Fibroblast of lung (primary cell): ENCODE results near the gene KIF26B. TPM values are rescaled to one million over a fixed set of nuclear protein-coding genes. Genes with fewer than 3 reads are reported as not detected.

Experiments
- DNase-seq, 2 donors: peaks; one replicate each; pipeline versions ENCODE4 v3.0.0 to v3.0.0-alpha.2; 2010; ENCODE audit warnings: low read depth in 2 of 2
- H2AFZ ChIP-seq: 2 replicates; pipeline ENCODE4 v1.5.1; 2012; ENCODE audit warnings: low read length, control low read depth, inconsistent platforms
- H3K27ac ChIP-seq: 2 replicates; pipeline ENCODE4 v1.5.1; 2011; ENCODE audit warnings: low read length, control low read depth; ENCODE audit not compliant: insufficient read depth
- H3K27me3 ChIP-seq: 2 replicates; pipeline ENCODE4 v1.5.1; 2011; ENCODE audit warnings: mild to moderate bottlenecking, low read length; ENCODE audit not compliant: control insufficient read depth, insufficient read depth
- H3K36me3 ChIP-seq: 2 replicates; pipeline ENCODE4 v1.5.1; 2011; ENCODE audit warnings: low read length; ENCODE audit not compliant: control insufficient read depth, insufficient read depth
- H3K4me1 ChIP-seq: 2 replicates; pipeline ENCODE4 v1.5.1; 2011; ENCODE audit warnings: low read length; ENCODE audit not compliant: control insufficient read depth, insufficient read depth; ENCODE audit errors: extremely low read depth
- H3K4me2 ChIP-seq: 2 replicates; pipeline ENCODE4 v1.5.1; 2011; ENCODE audit warnings: low read length, control low read depth; ENCODE audit not compliant: insufficient read depth; ENCODE audit errors: extremely low read depth
- H3K4me3 ChIP-seq, 4 experiments: fragments of 200-600 bp in 1 of 4; sonication (generic) in 1 of 4; replicated peaks in 1 of 4; 2 replicates each; pipeline ENCODE4 v1.5.1; 2011 to 2016; ENCODE audit warnings: low read length in 4 of 4, low read depth in 3 of 4, mild to moderate bottlenecking in 3 of 4, control low read depth in 2 of 4, inconsistent platforms in 1 of 4, mixed read lengths in 1 of 4; ENCODE audit not compliant: insufficient read depth in 1 of 4; ENCODE audit errors: control extremely low read depth in 1 of 4
- H3K79me2 ChIP-seq: 2 replicates; pipeline ENCODE4 v1.5.1; 2012; ENCODE audit warnings: mild to moderate bottlenecking, low read length, inconsistent platforms; ENCODE audit not compliant: control insufficient read depth, insufficient read depth
- H3K9ac ChIP-seq: 2 replicates; pipeline ENCODE4 v1.5.1; 2011; ENCODE audit warnings: mild to moderate bottlenecking, low read length, control low read depth; ENCODE audit not compliant: insufficient read depth
- H3K9me3 ChIP-seq: 2 replicates; pipeline ENCODE4 v1.5.1; 2012; ENCODE audit warnings: low read depth, low read length; ENCODE audit not compliant: control insufficient read depth, insufficient read depth
- H4K20me1 ChIP-seq: 2 replicates; pipeline ENCODE4 v1.5.1; 2011; ENCODE audit warnings: low read length; ENCODE audit not compliant: control insufficient read depth, insufficient read depth; ENCODE audit errors: extremely low read depth
- CTCF ChIP-seq, 2 donors: IDR thresholded peaks in 1 of 2; conservative IDR thresholded peaks in 1 of 2; 1 replicate in 1 of 2; 2 replicates in 1 of 2; pipeline ENCODE4 v1.5.1; 2011 to 2012; ENCODE audit warnings: low read length in 2 of 2, control low read depth in 1 of 2, inconsistent platforms in 1 of 2, low read depth in 1 of 2, mild to moderate bottlenecking in 1 of 2
- EZH2 ChIP-seq: IDR thresholded peaks from 2 replicates; pipeline ENCODE4 v1.5.1; 2012; ENCODE audit warnings: low read length, control low read depth, mild to moderate bottlenecking; ENCODE audit errors: missing control alignments
- polyA plus RNA-seq, 2 donors: library from polyadenylated mRNA; depleted of rRNA in 1 of 2; stranded (reverse) in 1 of 2; unstranded in 1 of 2; fragments of >200 nt; gene quantifications; 2 replicates each; pipeline ENCODE4 v1.2.1, GENCODE V29; 2011 to 2012; ENCODE audit warnings: missing spikeins in 1 of 2
- total RNA-seq: library from RNA; depleted of rRNA; stranded (reverse); fragments of >200 nt; gene quantifications from 2 replicates; pipeline ENCODE4 v1.2.1, GENCODE V29; 2014

Gene KIF26B
- total and polyA plus RNA-seq, 2 donors (not counting 1 experiment from before 2014, with no cell fraction given), result 5.3 to 6.1 TPM

DNA sequence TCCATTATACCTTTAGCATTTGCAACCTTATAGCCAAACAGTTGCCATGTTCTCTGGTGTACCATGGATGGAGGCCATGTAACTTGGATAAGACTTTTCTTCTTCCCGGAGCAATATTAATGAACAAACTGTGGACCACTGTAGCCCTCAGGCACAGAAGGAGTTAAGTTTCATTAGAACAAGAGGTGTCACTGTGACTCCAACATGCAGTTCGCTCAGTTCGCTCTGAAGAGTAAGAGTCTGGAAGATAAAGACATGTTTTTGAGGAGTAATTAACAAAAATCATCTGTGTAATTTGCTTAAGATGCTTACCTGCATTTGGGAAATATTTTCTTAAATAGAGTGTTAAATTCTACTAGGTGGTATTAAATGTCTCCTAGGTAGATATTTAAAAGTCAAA lies 4.1 kb downstream of the KIF26B start:
- H3K79me2 ChIP-seq, result no peaks in the 10 kb centered on the region
- no peaks in the 10 kb centered on the region for H3K36me3 ChIP-seq
- peaks cover 3% of the 10 kb centered on the region for H3K4me1 ChIP-seq
- H4K20me1 ChIP-seq, result no peaks in the 10 kb centered on the region
- H3K4me3 ChIP-seq, result no peak overlapping the region
- H3K9me3 ChIP-seq, result no peaks in the 10 kb centered on the region
- H3K27me3 ChIP-seq, result peaks cover 3% of the 10 kb centered on the region
- no peak overlapping the region for H3K4me2 ChIP-seq
- TF ChIP-seq EZH2, result no peak
- TF ChIP-seq CTCF (conservative IDR thresholded peaks at IDR 0.05 in 1 of 2, IDR thresholded peaks at IDR 0.05 in 1 of 2; ENCODE audit: low read depth in 1 of 2, low read length in 2 of 2), result no peak
- H3K9ac ChIP-seq, result no peak overlapping the region
- no peak overlapping the region for H2AFZ ChIP-seq
- DNase-seq, result no peak
- no peak overlapping the region for H3K27ac ChIP-seq

DNA sequence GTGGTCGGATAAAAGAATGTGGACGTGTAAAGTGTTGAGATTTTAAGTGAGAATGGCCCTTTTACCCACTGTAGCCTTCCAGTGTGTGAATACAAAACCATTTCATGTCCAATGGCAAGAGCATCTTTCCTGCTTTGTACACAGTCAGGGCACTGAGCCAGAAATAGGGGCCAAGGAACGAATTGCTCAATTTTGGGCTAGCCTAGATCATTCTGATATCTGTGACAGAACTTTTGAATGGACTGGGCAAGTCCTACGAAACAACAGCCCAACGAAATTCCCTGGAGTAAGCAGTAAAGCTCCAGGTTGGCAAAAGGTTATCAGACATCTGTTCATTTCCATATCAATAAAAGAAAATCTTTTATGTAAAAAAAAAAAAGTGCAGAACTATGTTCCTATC lies 5.5 kb downstream of the KIF26B start:
- Histone ChIP-seq H3K4me3 (no peak overlapping the region), H3K4me1 (no peaks in the 10 kb centered on the region), H3K27ac (no peak overlapping the region), H3K4me2 (no peak overlapping the region), H3K9me3 (no peaks in the 10 kb centered on the region), H3K79me2 (no peaks in the 10 kb centered on the region), H3K9ac (no peak overlapping the region), H3K36me3 (no peaks in the 10 kb centered on the region), H3K27me3 (no peaks in the 10 kb centered on the region), H2AFZ (no peak overlapping the region), H4K20me1 (no peaks in the 10 kb centered on the region)
- TF ChIP-seq CTCF (conservative IDR thresholded peaks at IDR 0.05 in 1 of 2, IDR thresholded peaks at IDR 0.05 in 1 of 2; ENCODE audit: low read depth in 1 of 2, low read length in 2 of 2), result no peak
- TF ChIP-seq EZH2, result no peak
- DNase-seq, result peak in 1 of 2 donors; percentile 31

DNA sequence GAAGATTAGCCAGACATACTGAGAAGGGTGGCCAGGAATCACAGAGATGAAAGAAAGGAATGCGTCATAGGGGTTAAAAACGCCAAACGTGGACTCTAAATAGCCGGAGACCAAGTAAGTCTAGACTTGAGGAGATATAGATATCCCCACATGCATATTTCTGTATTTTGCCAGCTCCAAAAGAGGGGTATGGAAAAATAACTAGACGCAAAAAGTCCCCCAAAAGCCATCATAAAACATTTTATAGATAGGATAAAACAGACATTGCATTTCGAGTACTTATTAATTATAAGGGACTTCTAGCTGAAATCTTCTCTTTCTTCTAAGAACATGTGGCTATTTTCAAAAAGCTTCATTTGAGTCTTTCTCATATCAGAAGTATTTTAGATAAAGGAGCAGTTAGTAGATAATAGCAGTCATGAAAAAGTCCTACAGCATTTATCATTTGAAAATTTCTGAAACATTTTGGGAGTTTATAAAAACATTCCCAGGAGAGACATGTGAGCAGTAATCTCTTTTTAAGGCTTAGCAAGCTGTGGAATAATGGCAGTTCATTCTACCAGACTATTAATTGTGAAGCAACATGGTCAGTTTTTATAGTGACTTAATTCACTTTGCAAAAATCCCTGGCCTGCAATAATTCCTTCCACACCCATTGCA lies 6.1 kb downstream of the KIF26B start:
- Histone ChIP-seq H3K4me3 (no peak overlapping the region), H3K27me3 (no peaks in the 10 kb centered on the region), H4K20me1 (no peaks in the 10 kb centered on the region), H3K9ac (no peak overlapping the region), H3K4me1 (no peaks in the 10 kb centered on the region), H3K79me2 (no peaks in the 10 kb centered on the region), H3K9me3 (no peaks in the 10 kb centered on the region), H3K27ac (no peak overlapping the region), H3K36me3 (no peaks in the 10 kb centered on the region), H2AFZ (no peak overlapping the region), H3K4me2 (no peak overlapping the region)
- DNase-seq, result peak in 1 of 2 donors; percentile 29
- TF ChIP-seq CTCF (conservative IDR thresholded peaks at IDR 0.05 in 1 of 2, IDR thresholded peaks at IDR 0.05 in 1 of 2; ENCODE audit: low read depth in 1 of 2, low read length in 2 of 2) (no peak), EZH2 (no peak)
